ENCODE data around the gene HRK.

HRK gene

GRCh38 chr12:116855744-116856470 lies 25.3 kb downstream of the HRK start:
- H3K4me3 ChIP-seq (ENCODE audit: low read length) = no peak overlapping the region
- no peak for DNase-seq (ENCODE audit: low read depth)
- no peak for TF ChIP-seq CTCF (conservative IDR thresholded peaks at IDR 0.05; ENCODE audit: low read depth, low read length)

DNA sequence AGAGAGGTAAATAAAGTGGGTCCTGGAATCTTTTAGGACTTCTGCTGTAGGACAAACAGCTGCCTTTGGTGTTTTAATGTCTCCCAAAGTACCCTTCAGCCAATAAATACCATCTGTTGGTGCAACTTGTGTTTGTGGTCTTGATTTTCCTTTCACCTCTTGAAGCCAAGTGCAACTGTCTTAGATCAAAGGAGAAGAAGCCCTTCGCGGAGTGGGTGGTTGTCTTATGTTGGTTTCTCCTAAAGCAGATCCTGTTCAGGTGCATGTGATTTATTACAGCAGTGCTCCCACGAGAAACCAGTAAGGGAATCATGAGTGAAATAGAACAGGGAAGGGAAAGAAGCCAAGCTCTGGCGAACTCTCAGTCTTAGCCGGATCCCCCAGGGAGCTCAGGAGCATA lies 27.7 kb downstream of the HRK start:
- H3K4me3 ChIP-seq (ENCODE audit: low read length) = no peak overlapping the region
- no peak for TF ChIP-seq CTCF (conservative IDR thresholded peaks at IDR 0.05; ENCODE audit: low read depth, low read length)
- DNase-seq (ENCODE audit: low read depth) = no peak

DNA sequence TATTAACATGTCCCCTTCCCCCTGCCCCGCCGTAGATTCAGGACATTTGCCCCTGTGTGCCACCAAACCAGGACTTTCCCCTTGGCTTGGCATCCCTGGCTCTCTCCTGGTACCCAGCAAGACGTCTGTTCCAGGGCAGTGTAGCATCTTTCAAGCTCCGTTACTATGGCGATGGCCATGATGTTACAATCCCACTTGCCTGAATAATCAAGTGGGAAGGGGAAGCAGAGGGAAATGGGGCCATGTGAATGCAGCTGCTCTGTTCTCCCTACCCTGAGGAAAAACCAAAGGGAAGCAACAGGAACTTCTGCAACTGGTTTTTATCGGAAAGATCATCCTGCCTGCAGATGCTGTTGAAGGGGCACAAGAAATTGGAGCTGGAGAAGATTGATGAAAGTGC lies 28.9 kb downstream of the HRK start:
- H3K4me3 ChIP-seq (ENCODE audit: low read length) = no peak overlapping the region
- TF ChIP-seq CTCF (conservative IDR thresholded peaks at IDR 0.05; ENCODE audit: low read depth, low read length) = no peak
- DNase-seq (ENCODE audit: low read depth) = no peak

DNA sequence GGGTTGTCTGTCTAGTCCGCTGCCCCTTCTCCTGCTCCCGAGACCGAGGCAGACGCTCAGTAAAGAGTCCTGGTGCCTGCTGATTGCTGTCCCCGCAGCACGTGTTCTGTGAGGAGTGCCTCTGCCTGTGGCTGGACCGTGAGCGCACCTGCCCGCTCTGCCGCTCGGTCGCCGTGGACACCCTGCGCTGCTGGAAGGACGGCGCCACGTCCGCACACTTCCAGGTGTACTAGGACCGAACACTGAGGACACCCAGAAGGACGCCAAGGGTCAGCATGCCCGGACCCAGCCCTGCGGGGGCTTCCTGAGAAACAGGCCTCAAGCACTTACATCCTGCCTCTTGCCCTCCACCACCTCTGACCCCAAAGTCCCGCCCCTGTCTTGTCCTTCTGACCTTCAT lies 32.0 kb downstream of the HRK start:
- TF ChIP-seq CTCF (conservative IDR thresholded peaks at IDR 0.05; ENCODE audit: low read depth, low read length) = no peak
- H3K4me3 ChIP-seq (ENCODE audit: low read length) = no peak overlapping the region
- no peak for DNase-seq (ENCODE audit: low read depth)

DNA sequence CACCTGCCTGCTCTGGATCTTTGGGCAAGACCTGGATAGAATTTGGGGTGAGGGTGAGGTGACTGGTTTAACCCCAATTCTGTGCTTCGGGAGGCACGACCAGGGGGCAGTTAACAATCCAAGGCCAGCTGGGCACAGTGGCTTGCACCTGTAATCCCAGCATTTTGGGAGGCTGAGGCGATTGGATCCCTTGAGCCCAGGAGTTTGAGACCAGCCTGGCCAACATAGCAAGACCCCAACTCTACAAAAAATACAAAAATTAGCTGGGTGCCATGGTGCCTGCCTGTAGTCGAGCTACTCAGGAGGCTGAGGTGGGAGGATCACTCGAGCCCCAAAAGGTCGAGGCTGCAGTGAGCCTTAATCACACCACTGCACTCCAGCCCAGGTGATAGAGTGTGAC lies 38.2 kb downstream of the HRK start:
- no peak for TF ChIP-seq CTCF (conservative IDR thresholded peaks at IDR 0.05; ENCODE audit: low read depth, low read length)
- no peak overlapping the region for H3K4me3 ChIP-seq (ENCODE audit: low read length)
- DNase-seq (ENCODE audit: low read depth) = no peak

DNA sequence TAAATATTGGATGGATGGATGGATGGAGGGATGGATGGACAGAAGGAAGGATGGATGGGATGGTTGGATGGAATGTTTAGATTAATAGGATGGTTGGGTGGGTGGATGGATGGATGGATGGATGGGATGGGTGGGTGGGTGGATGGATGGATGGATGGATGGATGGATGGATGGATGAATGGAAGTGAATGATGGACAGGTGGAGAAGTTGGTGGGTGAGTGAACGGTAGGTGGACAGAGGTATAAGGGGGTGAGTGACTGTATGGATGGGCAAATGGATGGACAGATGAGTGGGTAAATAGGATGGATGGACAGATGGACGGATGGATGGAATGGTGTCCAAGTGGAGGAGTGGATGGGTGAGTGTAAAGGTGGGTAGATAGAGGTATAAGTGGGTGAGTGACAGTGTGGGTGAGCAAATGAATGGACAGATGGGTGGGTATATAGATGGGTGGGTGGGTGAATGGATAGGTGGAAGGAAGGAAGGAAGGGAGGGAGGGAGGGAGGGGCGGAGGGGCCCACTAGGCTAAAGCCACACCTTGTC lies 41.9 kb downstream of the HRK start:
- TF ChIP-seq CTCF (conservative IDR thresholded peaks at IDR 0.05; ENCODE audit: low read depth, low read length) = no peak
- no peak overlapping the region for H3K4me3 ChIP-seq (ENCODE audit: low read length)
- DNase-seq (ENCODE audit: low read depth) = no peak

DNA sequence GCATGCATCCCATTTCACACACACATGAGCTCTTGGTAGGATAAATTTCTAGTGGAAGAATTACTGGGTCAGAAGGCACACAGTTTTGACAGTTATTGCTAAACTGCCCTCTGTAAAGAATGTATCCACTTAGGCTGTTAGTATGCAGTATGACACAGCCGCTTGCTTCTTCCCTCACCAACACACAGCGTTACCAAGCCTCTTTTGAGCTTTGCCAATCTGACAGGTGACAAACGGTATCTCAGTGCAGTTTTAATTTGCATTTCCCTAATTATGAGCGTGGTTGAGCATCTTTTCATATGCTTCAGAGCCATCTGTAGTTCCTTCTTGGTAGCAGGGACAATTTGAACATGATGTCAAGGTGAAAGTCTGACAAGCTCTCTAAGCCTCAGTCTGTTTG lies 42.9 kb downstream of the HRK start:
- no peak for TF ChIP-seq CTCF (conservative IDR thresholded peaks at IDR 0.05; ENCODE audit: low read depth, low read length)
- DNase-seq (ENCODE audit: low read depth) = no peak
- H3K4me3 ChIP-seq (ENCODE audit: low read length) = no peak overlapping the region

Data from retinal pigment epithelial cell (primary cell).